WI38 (cell line): ENCODE measurements around the gene CA14.
"Not testable (repeated sequence)": the region's sequence is repeated elsewhere in the genome, so short reads cannot be mapped to it uniquely, and the experiment has no call there.

Experiments used
- H3K4me3 ChIP-seq: 2 replicates; pipeline ENCODE4 v1.5.1; 2011; ENCODE audit warnings: low read depth, mild to moderate bottlenecking, control low read depth, low read length
- CTCF ChIP-seq: IDR thresholded peaks from 2 replicates; pipeline ENCODE4 v1.5.1; 2012; ENCODE audit warnings: low read depth, mild to moderate bottlenecking, control low read depth, low read length

The CA14 gene

GRCh38 chr1:150221552-150221951 is 36.0 kb upstream of the CA14 start:
- H3K4me3 ChIP-seq: no peak overlapping the region
- TF ChIP-seq CTCF: no peak

GRCh38 chr1:150224983-150225382 is 32.6 kb upstream of the CA14 start:
- no peak overlapping the region for H3K4me3 ChIP-seq
- TF ChIP-seq CTCF: no peak

- no peak overlapping the region for H3K4me3 ChIP-seq
- TF ChIP-seq CTCF: no peak
Measured at GRCh38 chr1:150225546-150225945, 32.0 kb upstream of the CA14 start.

GRCh38 chr1:150226486-150226885 is 31.1 kb upstream of the CA14 start:
- no peak for TF ChIP-seq CTCF
- no peak overlapping the region for H3K4me3 ChIP-seq

GRCh38 chr1:150227228-150227627 is 30.3 kb upstream of the CA14 start:
- no peak for TF ChIP-seq CTCF
- H3K4me3 ChIP-seq: no peak overlapping the region

- H3K4me3 ChIP-seq: not testable (repeated sequence)
Measured at GRCh38 chr1:150228246-150228645, 29.3 kb upstream of the CA14 start.

- H3K4me3 ChIP-seq: not testable (repeated sequence)
Measured at GRCh38 chr1:150232921-150233320, 24.7 kb upstream of the CA14 start.

DNA sequence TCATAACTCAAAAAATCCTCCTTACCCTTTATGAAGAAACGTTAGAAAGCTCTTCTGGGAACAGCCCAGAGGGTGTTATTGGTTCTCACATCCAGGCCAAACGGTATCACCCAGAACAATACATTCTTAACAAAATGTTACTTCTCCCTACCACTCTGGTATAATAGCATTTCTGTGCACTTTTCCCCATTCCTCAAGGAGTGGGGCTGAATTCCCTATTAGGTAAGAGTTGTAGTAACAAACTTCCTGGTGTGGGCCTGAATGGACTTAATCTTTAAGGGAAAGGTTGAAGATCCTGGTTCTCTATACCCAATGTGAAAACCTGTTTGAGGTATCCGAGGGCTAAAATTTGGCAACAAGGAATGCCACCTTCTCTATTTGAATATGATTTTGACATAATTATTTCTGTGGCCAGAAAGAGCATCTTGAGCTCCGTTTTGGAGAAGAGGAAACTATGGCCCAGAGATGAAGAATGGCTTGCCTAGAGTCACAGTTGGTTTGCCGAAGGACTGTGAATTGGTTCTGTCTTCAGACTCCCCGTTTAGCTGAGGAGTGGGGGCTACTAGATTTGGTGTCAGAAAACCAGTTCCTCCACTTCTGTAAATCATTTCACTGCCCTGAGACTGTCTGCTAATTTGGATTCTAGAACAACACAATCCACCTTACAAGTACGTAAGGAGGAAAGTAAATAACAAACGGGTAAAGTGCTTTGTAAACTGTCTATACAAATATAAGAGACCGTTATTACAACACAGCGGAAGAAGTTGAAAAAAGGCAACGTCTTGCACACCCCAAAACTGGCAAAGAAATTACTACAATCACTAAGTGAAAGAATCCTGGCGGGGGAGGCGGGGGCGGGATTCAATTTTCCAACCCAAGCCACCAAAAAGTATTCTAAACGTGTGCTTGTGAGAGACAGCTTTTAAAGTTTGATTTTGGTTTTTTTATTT is 23.9 kb upstream of the CA14 start:
- no peak for TF ChIP-seq CTCF

More for the DNA sequence above, 23.9 kb upstream of the CA14 start:
- H3K4me3 ChIP-seq: peak overlapping the region; percentile 76
